Transverse colon (tissue), 4 donors: Measurements from ENCODE around the gene TMEM143. TPM values are rescaled to one million over a fixed set of nuclear protein-coding genes. Genes with fewer than 3 reads are reported as not detected.

ENCODE experiments used
- DNase-seq: peaks from one replicate; pipeline ENCODE4 v3.0.0-alpha.2; 2019
- H3K27ac ChIP-seq, 4 donors: fragments of 200-600 bp; sonication (generic); 2 replicates each; pipeline ENCODE4 v1.5.1; 2016 to 2018; ENCODE audit warnings: inconsistent platforms in 4 of 4
- H3K27me3 ChIP-seq: fragments of 200-600 bp; sonication (generic); 2 replicates; pipeline ENCODE4 v1.5.1; 2017; ENCODE audit warnings: inconsistent platforms
- H3K36me3 ChIP-seq, 4 donors: fragments of 200-600 bp; sonication (generic); 2 replicates each; pipeline ENCODE4 v1.5.1; 2017 to 2019; ENCODE audit warnings: inconsistent platforms in 4 of 4
- H3K4me1 ChIP-seq, 4 donors: fragments of 200-600 bp; sonication (generic); 2 replicates each; pipeline ENCODE4 v1.5.1; 2017 to 2020; ENCODE audit warnings: inconsistent platforms in 4 of 4
- H3K4me3 ChIP-seq, 4 donors: fragments of 200-600 bp; sonication (generic); 1 replicate in 1 of 4; 2 replicates in 3 of 4; pipeline versions ENCODE4 v1.5.1 to v1.6.1; 2017 to 2019; ENCODE audit warnings: inconsistent platforms in 4 of 4
- H3K9me3 ChIP-seq, 2 donors: fragments of 200-600 bp; sonication (generic); 2 replicates each; pipeline ENCODE4 v1.5.1; 2017 to 2019; ENCODE audit warnings: inconsistent platforms in 2 of 2
- EP300 ChIP-seq: sonication (generic); formaldehyde crosslinking; IDR thresholded peaks from one replicate; pipeline ENCODE4 v1.6.1; 2017; ENCODE audit warnings: antibody characterized with exemption, low read depth
- POLR2A ChIP-seq: fragments of 450-650 bp; IDR thresholded peaks from one replicate; pipeline ENCODE4 v1.6.1; 2016; ENCODE audit warnings: antibody characterized with exemption, mild to moderate bottlenecking, moderate library complexity
- POLR2AphosphoS5 ChIP-seq, 3 donors: sonication (generic); formaldehyde crosslinking; IDR thresholded peaks; one replicate each; pipeline ENCODE4 v1.6.1; 2016; ENCODE audit warnings: antibody characterized with exemption in 3 of 3
- WGBS, 2 donors: methylation state at CpG; one replicate each; pipeline ENCODE4 v1.1.5; 2018; ENCODE audit warnings: low coverage in 1 of 2; 5-methylcytosine and 5-hydroxymethylcytosine counted together
- in situ Hi-C, 4 donors: fragments of 200-750 bp; cut with MboI; loops; one replicate each; pipeline versions ENCODE4 v1.15.0 to v1.15.1; 2017; ENCODE audit warnings: low sequenced_read_pairs in 3 of 4, low pct_ligation_motif_present in 1 of 4, low pct_unique_long_range_greater_than_20kb in 1 of 4
- intact Hi-C: fragments of 100-400 bp; cut with DNase I; formaldehyde crosslinking; loops from one replicate; pipeline ENCODE4 v1.15.1; 2023; ENCODE audit warnings: low total_unique reads
- total RNA-seq, 4 donors: library from RNA; depleted of rRNA; stranded (reverse); fragments of >200 nt; gene quantifications; one replicate each; pipeline ENCODE4 v1.1.0, GENCODE V29; 2016
- TF ChIP-seq, protein P1 (sequence below), 5 experiments: fragments of 200-600 bp in 3 of 5; fragments of 450-650 bp in 2 of 5; sonication (generic) in 3 of 5; IDR thresholded peaks; 1 replicate in 2 of 5; 2 replicates in 3 of 5; pipeline ENCODE4 v1.5.1; 2016 to 2017; ENCODE audit warnings: antibody characterized with exemption in 5 of 5, inconsistent platforms in 3 of 5, mild to moderate bottlenecking in 2 of 5, moderate library complexity in 1 of 5

Gene TMEM143
- total RNA-seq, 4 donors from 2014 or later, result 9.1 to 27.7 (median 15.2) TPM

DNA sequence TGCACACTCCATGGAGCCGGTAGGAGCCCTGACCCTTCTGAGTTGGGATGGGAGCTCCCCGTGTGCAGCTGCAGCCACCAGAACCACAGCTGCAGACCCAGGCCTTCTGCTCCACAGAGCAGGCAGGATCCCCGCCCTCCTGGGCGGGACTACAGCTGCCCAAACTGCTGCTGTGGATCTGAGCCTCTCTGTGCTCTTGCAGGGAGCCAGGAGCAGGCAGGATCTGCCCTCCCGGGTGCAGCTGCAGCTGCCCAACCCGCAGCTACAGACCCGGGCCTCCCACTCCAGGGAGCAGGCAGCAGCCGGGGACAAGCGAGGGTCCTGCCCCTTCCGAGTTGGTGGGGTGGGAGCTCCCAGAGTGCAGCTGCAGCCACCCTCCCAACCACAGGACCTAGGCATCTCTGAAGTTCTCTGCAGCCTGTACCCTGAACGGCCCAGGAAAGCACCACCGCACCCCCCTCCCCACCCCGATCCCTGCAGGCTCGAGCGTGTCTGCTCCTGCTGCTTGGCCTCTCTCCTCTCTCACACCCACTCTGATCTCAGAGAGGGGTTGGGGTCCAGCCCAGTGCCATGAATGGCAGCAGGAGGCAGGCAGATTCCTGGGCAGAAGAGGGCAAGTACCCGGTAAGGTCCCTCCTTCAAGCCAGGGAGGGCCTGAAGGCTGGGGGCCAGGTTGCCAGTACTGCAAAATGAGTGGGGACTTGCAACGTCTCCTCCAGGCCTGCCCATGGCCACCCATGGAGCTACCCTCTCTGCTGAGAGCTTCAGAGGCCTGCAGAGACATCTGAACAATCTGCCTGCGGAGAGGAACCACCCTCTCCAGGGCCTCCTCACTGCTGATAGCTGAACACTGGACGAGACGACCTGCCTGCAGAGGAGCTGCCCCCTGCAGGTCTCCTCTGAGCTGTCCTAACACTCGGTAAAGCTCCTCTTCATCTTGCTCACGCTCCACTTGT is 54.8 kb downstream of the TMEM143 start:
- intact Hi-C loops (no loop called here), in situ Hi-C loops (loop anchor here in 1 of 4 donors (25.0 kb wide), 1 partner anchor 278 kb away; no protein-coding TSS in a partner anchor)

DNA sequence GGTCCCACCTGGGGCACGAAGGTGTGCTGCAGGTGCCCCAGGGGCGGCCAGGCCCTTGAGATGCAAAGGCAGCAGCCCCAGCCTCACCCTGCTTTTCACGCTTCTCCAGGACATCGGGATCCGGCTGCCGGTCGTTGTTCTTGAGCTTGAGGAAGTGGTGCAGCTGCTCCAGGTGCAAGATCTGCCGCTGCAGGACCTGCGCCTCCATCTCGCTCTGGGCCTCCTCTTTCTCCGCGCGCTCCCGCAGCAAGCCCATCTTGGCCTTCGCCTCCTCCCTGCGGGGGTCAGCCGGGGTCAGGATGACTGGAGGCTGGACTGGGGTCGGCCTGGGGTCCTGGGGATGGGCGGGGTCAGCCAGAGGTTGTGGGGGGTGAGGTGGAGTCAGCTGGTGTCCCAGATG is 59.9 kb downstream of the TMEM143 start:
- no peaks in the 10 kb centered on the region for H3K9me3 ChIP-seq
- no peak for DNase-seq
- in situ Hi-C loops (loop anchor here in 1 of 4 donors (25.0 kb wide), 1 partner anchor 283 kb away; no protein-coding TSS in a partner anchor), intact Hi-C loops (no loop called here)
- TF ChIP-seq POLR2AphosphoS5 (IDR thresholded peaks at IDR 0.05) (no peak), EP300 (no peak), POLR2A (no peak)
- TF ChIP-seq, protein P1, sequence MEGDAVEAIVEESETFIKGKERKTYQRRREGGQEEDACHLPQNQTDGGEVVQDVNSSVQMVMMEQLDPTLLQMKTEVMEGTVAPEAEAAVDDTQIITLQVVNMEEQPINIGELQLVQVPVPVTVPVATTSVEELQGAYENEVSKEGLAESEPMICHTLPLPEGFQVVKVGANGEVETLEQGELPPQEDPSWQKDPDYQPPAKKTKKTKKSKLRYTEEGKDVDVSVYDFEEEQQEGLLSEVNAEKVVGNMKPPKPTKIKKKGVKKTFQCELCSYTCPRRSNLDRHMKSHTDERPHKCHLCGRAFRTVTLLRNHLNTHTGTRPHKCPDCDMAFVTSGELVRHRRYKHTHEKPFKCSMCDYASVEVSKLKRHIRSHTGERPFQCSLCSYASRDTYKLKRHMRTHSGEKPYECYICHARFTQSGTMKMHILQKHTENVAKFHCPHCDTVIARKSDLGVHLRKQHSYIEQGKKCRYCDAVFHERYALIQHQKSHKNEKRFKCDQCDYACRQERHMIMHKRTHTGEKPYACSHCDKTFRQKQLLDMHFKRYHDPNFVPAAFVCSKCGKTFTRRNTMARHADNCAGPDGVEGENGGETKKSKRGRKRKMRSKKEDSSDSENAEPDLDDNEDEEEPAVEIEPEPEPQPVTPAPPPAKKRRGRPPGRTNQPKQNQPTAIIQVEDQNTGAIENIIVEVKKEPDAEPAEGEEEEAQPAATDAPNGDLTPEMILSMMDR (IDR thresholded peaks at IDR 0.05), result no peak
- no peaks in the 10 kb centered on the region for H3K4me1 ChIP-seq
- no peak overlapping the region for H3K4me3 ChIP-seq
- no peak overlapping the region for H3K27ac ChIP-seq
- no peaks in the 10 kb centered on the region for H3K27me3 ChIP-seq
- no peaks in the 10 kb centered on the region for H3K36me3 ChIP-seq
- WGBS, 2 donors, result 89% methylated on average over 19 of the region's 19 CpGs; no CpG with 5 or more reads in 1 of the 2 donors

More for the DNA sequence above, 54.8 kb downstream of the TMEM143 start:
- Histone ChIP-seq H3K36me3 (no peaks in the 10 kb centered on the region), H3K27me3 (no peaks in the 10 kb centered on the region), H3K4me1 (no peaks in the 10 kb centered on the region), H3K9me3 (no peaks in the 10 kb centered on the region), H3K27ac (no peak overlapping the region), H3K4me3 (no peak overlapping the region)
- no peak for DNase-seq
- 20 to 52% methylated on average over 1 to 22 of the region's 22 CpGs for WGBS, 2 donors
- TF ChIP-seq, protein P1 (IDR thresholded peaks at IDR 0.05), result no peak
- no peak for TF ChIP-seq EP300
- no peak for TF ChIP-seq POLR2AphosphoS5 (IDR thresholded peaks at IDR 0.05)
- no peak for TF ChIP-seq POLR2A

DNA sequence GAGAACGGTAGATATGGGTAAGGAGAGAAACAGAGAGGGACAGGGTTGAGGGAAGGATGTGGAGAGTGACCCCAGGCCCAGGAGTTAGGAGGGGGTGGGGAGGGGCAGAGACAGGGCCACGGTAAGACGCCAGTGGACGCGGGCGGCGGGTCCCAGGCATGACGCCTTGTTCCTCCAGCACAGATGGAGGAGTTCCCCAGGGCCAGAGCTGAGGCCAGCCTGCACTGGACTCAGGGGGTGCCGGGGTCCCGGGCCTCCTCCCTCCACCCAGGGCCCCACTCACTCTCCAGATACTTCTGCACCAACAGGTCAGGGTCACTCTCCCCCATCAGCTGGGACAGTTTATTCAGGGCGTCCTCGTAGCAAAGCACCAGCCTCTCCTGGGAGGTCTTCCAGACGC is 60.4 kb downstream of the TMEM143 start:
- 80 to 93% methylated on average over 8 to 13 of the region's 13 CpGs for WGBS, 2 donors
- H3K36me3 ChIP-seq, result no peaks in the 10 kb centered on the region
- in situ Hi-C loops, result loop anchor here in 1 of 4 donors (25.0 kb wide), 1 partner anchor 284 kb away; no protein-coding TSS in a partner anchor
- TF ChIP-seq EP300, result no peak
- no peak for TF ChIP-seq POLR2A
- H3K4me1 ChIP-seq, result no peaks in the 10 kb centered on the region
- H3K4me3 ChIP-seq, result no peak overlapping the region
- no peak for DNase-seq
- no peaks in the 10 kb centered on the region for H3K9me3 ChIP-seq
- no peak overlapping the region for H3K27ac ChIP-seq
- no peaks in the 10 kb centered on the region for H3K27me3 ChIP-seq
- intact Hi-C loops, result no loop called here

DNA sequence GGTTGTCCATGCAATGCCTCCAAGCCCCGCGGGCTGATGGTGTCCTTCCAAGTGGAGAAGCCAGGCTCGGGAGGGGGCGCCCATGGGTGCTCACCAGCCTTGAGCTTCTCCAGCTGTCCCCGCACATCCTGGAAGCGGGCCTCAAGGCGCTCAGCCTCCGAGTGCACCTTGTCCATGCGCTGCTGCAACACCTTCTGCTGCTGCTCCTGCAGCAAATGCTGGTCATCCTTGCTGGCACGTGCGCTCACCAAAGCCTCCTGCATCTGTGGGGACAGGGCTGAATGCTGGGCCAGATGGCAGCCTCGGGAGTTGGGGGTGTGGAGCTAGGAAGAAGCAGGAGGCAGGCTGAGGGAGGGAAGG is 61.2 kb downstream of the TMEM143 start:
- no peaks in the 10 kb centered on the region for H3K27me3 ChIP-seq
- H3K9me3 ChIP-seq, result no peaks in the 10 kb centered on the region
- no peaks in the 10 kb centered on the region for H3K4me1 ChIP-seq
- H3K4me3 ChIP-seq, result no peak overlapping the region
- no peaks in the 10 kb centered on the region for H3K36me3 ChIP-seq
- no peak overlapping the region for H3K27ac ChIP-seq
- in situ Hi-C loops, result loop anchor here in 1 of 4 donors (25.0 kb wide), 1 partner anchor 285 kb away; no protein-coding TSS in a partner anchor
- 98 to 100% methylated on average over 2 to 10 of the region's 12 CpGs for WGBS, 2 donors
- no peak for DNase-seq
- TF ChIP-seq, protein P1 (IDR thresholded peaks at IDR 0.05), result no peak
- TF ChIP-seq POLR2A (no peak), POLR2AphosphoS5 (IDR thresholded peaks at IDR 0.05) (no peak), EP300 (no peak)
- intact Hi-C loops, result no loop called here
